Fibroblast of villous mesenchyme (primary cell): ENCODE results near the gene ELOVL7. TPM values are rescaled to one million over a fixed set of nuclear protein-coding genes. Genes with fewer than 3 reads are reported as not detected.
"Not testable (repeated sequence)": the region's sequence is repeated elsewhere in the genome, so short reads cannot be mapped to it uniquely, and the experiment has no call there.

Source experiments
- DNase-seq: peaks from one replicate; pipeline ENCODE4 v3.0.0-alpha.2; 2010; ENCODE audit warnings: low read depth
- H3K4me3 ChIP-seq: 2 replicates; pipeline ENCODE4 v1.5.1; 2011; ENCODE audit warnings: low read depth, mild to moderate bottlenecking, low read length
- total RNA-seq: library from RNA; depleted of rRNA; stranded (reverse); fragments of >200 nt; gene quantifications from 2 replicates; pipeline ENCODE4 v1.2.3, GENCODE V29; 2012
- TF ChIP-seq, protein P1 (sequence below): IDR thresholded peaks from 2 replicates; pipeline ENCODE4 v1.5.1; 2012; ENCODE audit warnings: low read depth, mild to moderate bottlenecking, low read length; ENCODE audit not compliant: insufficient read depth

ELOVL7 gene
- total RNA-seq, 1 donor: under 0.01 TPM

DNA sequence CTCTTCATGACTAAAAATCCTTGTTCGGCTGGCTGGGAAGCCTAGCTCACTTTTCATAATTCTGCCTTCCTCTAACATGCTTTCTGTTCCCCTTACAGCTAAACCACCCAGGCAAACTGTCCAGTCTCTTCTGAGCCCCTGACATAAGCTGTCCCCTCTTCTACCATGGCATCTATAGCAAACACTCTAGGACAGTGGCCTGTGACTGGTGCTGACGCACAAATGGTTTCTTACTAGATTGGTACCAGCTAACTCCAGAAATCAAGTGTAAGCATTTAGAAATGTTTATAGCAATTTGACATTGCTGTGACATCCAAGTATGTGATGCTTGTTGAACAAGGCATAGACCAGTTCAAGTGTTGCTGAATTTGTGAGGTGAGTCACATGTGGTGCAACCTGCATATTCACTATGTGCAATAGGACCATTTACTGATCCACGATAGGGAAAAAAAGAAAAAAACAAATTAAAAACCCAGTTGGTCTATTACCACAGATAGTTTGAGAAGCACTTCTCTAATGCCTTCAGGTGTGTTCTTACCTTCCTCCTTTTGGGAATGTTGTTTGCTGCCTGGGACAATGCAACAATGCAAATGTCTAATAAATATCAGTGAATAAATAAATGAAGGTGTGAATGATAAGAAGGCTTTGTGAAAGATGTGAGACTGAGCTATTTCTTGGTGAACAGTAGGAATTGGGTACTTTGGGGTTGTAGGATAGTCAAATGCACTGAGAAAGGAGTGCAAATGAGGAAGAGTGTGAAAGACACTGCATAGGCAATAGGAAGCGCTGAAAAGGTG lies 22.4 kb downstream of the ELOVL7 start:
- DNase-seq: no peak
- TF ChIP-seq, protein P1, sequence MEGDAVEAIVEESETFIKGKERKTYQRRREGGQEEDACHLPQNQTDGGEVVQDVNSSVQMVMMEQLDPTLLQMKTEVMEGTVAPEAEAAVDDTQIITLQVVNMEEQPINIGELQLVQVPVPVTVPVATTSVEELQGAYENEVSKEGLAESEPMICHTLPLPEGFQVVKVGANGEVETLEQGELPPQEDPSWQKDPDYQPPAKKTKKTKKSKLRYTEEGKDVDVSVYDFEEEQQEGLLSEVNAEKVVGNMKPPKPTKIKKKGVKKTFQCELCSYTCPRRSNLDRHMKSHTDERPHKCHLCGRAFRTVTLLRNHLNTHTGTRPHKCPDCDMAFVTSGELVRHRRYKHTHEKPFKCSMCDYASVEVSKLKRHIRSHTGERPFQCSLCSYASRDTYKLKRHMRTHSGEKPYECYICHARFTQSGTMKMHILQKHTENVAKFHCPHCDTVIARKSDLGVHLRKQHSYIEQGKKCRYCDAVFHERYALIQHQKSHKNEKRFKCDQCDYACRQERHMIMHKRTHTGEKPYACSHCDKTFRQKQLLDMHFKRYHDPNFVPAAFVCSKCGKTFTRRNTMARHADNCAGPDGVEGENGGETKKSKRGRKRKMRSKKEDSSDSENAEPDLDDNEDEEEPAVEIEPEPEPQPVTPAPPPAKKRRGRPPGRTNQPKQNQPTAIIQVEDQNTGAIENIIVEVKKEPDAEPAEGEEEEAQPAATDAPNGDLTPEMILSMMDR: no peak
- no peak overlapping the region for H3K4me3 ChIP-seq

DNA sequence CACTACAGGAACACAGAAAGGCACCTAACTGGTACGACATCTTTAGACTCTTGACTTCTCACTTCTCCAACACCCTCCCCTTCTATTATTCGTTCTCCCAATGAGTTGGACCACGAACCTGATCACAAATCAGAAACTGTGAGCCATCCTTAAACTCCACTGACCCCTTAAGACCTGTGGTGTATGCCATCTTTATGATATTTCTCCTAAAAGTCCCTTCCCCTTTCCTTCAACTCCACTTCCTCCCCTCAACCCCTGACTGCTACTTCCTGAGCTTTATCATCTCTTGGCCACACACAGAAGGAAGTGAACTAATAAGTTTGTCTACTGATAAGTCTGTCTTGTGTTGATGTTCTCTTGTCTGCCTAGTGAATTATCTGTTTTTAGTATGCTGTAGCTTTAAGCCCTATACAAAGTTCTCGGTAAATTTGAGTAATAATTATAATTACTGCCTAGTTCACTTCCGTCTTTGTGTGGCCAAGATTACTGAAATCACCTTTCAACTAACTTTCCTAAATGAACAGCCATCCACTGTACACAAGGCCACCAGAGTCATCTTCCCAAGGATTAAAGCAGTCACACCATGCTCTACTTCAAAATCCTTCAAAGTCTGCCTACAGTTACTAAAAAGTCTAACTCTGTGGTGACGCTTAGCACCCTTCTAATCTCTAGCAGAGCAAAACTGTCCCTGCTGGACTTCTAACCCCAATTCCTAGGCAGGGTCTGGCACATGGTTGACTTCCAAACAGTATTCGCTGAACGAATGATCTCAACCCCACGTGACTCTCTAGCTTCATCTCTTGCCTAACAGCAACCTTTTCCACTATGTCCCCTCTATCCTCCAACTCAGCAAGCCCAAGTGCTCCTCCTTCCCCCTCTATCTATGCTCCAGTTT lies 23.2 kb downstream of the ELOVL7 start:
- DNase-seq: no peak
- no peak overlapping the region for H3K4me3 ChIP-seq
- TF ChIP-seq, protein P1: no peak

DNA sequence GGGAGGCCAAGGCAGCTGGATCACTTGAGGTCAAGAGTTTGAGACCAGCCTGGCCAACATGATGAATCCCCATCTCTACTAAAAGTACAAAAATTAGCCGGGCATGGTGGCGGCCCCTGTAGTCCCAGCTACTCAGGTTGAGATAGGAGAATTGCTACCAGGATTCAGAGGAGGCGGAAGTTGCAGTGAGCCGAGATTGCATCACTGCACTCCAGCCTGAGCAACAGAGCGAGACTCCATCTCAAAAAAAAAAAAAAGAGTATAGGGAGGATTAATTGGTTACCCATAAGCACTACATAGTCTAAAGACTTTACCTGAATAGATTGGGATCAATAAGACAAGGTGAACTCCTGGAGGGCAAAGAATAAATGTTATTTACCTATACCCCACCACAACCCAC lies 27.9 kb downstream of the ELOVL7 start:
- H3K4me3 ChIP-seq, DNase-seq: not testable (repeated sequence)

DNA sequence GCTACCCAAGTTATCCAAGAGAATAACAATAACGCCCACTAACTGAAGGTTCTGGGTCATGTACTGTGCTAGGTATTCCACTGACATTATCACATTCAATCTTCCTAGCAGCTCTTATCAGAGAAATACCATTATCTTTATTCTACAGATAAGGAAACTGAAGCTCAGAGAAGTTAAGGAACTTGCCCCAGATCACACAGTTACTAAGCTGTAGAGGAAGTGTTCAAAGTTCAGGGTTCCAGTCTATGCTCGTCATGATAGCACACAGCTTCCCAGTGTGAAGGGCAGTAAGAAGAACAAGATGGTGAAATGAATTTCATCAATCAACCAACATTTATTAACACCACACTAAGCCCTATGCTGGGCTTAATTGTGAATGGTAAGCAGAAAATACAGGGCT lies 29.6 kb downstream of the ELOVL7 start:
- TF ChIP-seq, protein P1: no peak
- DNase-seq: no peak
- H3K4me3 ChIP-seq: no peak overlapping the region

DNA sequence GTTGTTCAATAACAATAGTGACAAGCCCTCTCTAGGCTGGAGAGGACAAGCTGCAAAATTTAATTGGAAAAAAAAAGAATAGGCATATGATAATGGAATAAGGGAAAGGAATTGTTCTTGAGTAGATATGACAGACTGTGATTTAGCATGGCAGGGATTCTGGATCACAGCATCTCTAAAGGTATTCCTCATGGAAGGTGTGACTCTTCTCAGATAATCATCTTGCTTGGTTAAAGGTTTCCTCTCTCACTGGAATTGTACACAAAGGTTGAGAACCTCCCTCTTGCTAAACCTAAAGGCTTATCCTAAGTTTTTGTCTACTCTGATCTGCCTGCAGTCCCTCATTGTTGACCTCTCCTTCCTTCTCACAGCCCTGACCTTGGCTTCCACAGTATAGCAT lies 31.6 kb downstream of the ELOVL7 start:
- H3K4me3 ChIP-seq: no peak overlapping the region
- TF ChIP-seq, protein P1: no peak
- no peak for DNase-seq

DNA sequence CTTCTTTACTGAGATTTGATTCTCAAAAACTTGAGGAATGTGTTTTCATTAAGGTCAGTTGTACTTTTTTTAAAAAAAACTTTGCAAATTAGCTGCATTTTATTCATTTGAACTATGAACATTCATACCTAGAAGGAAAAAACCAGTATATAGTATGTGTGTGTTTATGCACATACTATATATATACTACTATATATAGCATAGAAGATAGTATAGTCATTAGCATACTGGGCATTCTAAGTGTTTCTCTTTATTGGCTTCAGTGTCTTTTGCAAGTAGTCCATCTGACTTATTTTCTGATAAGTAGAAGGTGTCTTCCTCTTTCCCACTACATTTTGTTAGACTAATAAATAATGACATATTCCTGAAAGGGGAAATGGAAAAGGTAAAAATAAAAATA lies 33.0 kb downstream of the ELOVL7 start:
- H3K4me3 ChIP-seq: no peak overlapping the region
- no peak for DNase-seq
- TF ChIP-seq, protein P1: no peak

DNA sequence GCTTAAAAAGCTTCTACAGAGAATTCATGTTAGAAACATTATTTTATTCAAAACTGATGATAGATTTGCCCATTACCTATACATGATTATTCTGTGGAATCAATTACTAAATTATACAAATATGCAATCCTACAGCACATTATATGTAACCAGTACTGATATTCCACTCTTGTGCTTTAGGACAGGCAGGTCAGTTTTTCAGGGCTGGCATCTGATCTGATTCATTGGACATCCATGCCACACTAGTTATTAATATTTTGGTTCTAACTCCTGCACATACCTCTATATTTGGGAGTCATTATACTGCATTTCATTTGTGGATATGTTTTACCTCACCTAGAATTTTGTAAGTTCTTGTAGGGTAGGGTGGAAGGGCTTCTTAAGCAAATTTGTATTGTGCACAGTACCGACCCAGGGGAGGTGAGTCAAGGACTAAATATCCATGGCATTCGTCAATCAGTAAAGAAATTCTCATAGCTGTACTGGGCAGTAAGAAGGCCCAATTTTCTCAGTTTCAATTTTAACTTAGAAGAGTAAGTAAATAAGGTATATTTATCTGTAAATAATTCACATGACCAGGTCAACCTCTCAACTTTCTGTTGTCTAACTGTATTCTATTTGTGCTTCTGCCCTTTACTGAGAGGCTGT lies 33.5 kb downstream of the ELOVL7 start:
- no peak overlapping the region for H3K4me3 ChIP-seq
- TF ChIP-seq, protein P1: no peak
- DNase-seq: no peak
